Neutrophil (primary cell): ENCODE measurements around the gene DIP2C.

Experiments
- H3K27ac ChIP-seq: fragments of 200-600 bp; sonication (generic); 2 replicates; pipeline ENCODE4 v1.5.1; 2016; ENCODE audit warnings: mild to moderate bottlenecking, moderate library complexity
- H3K27me3 ChIP-seq: fragments of 200-600 bp; sonication (generic); 2 replicates; pipeline ENCODE4 v1.6.0; 2016; ENCODE audit warnings: mild to moderate bottlenecking
- H3K36me3 ChIP-seq: fragments of 200-600 bp; sonication (generic); 2 replicates; pipeline ENCODE4 v1.5.1; 2017
- H3K4me1 ChIP-seq, 2 experiments: fragments of 200-600 bp in 1 of 2; sonication (generic) in 1 of 2; 1 replicate in 1 of 2; 2 replicates in 1 of 2; pipeline versions ENCODE4 v1.5.1 to v1.6.1; 2013 to 2016; ENCODE audit warnings: low read depth in 1 of 2, low read length in 1 of 2, mild to moderate bottlenecking in 1 of 2, moderate library complexity in 1 of 2; ENCODE audit not compliant: control insufficient read depth in 1 of 2, insufficient read depth in 1 of 2
- H3K4me3 ChIP-seq, 2 experiments: fragments of 200-600 bp in 1 of 2; sonication (generic) in 1 of 2; 1 replicate in 1 of 2; 2 replicates in 1 of 2; pipeline ENCODE4 v1.5.1; 2013 to 2016; ENCODE audit warnings: low read depth in 1 of 2, low read length in 1 of 2, mild to moderate bottlenecking in 1 of 2, moderate library complexity in 1 of 2
- H3K9me3 ChIP-seq: fragments of 200-600 bp; sonication (generic); 2 replicates; pipeline ENCODE4 v1.5.1; 2016
- TF ChIP-seq, protein P1 (sequence below): fragments of 200-600 bp; sonication (generic); IDR thresholded peaks from 2 replicates; pipeline ENCODE4 v1.5.1; 2016; ENCODE audit warnings: antibody characterized with exemption

Gene DIP2C

GRCh38 chr10:619710-620109 is 69.8 kb downstream of the DIP2C start:
- Histone ChIP-seq H3K4me1 (peaks cover 8 to 14% of the 10 kb centered on the region in 2 experiments), H3K27ac (no peak overlapping the region), H3K9me3 (no peaks in the 10 kb centered on the region), H3K36me3 (no peaks in the 10 kb centered on the region), H3K4me3 (no peak overlapping the region), H3K27me3 (peaks cover 89% of the 10 kb centered on the region)
- TF ChIP-seq, protein P1, sequence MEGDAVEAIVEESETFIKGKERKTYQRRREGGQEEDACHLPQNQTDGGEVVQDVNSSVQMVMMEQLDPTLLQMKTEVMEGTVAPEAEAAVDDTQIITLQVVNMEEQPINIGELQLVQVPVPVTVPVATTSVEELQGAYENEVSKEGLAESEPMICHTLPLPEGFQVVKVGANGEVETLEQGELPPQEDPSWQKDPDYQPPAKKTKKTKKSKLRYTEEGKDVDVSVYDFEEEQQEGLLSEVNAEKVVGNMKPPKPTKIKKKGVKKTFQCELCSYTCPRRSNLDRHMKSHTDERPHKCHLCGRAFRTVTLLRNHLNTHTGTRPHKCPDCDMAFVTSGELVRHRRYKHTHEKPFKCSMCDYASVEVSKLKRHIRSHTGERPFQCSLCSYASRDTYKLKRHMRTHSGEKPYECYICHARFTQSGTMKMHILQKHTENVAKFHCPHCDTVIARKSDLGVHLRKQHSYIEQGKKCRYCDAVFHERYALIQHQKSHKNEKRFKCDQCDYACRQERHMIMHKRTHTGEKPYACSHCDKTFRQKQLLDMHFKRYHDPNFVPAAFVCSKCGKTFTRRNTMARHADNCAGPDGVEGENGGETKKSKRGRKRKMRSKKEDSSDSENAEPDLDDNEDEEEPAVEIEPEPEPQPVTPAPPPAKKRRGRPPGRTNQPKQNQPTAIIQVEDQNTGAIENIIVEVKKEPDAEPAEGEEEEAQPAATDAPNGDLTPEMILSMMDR = no peak

- H3K27ac ChIP-seq = no peak overlapping the region
- TF ChIP-seq, protein P1 = no peak
Observed at GRCh38 chr10:618229-618989, 71.1 kb downstream of the DIP2C start.

DNA sequence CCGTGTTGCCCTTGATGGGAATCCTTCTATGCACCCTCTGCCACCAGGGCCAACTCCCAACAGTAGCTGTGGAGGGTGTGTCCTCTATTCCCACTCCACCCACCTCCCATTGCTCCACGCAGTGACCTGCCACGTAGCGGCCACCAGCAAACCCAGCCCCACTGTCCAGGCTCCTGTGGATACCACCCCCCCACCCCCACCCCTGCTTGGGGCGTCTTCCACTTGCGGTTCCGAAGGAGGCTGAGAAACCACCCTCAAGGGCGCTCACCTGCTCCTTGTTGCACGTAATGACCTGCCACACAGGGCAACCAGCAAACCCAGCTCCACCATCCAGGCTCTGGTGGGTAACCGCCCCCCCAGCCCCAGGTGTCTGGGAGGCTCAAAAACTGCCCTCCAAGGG is 72.0 kb downstream of the DIP2C start:
- Histone ChIP-seq H3K27ac (no peak overlapping the region), H3K4me1 (peaks cover 8 to 14% of the 10 kb centered on the region in 2 experiments), H3K36me3 (no peaks in the 10 kb centered on the region), H3K4me3 (no peak overlapping the region), H3K27me3 (peaks cover 80% of the 10 kb centered on the region), H3K9me3 (no peaks in the 10 kb centered on the region)
- TF ChIP-seq, protein P1 = no peak

More at GRCh38 chr10:618229-618989, 71.1 kb downstream of the DIP2C start:
- Histone ChIP-seq H3K4me1 (peaks cover 8 to 14% of the 10 kb centered on the region in 2 experiments), H3K27me3 (peaks cover 81% of the 10 kb centered on the region), H3K9me3 (no peaks in the 10 kb centered on the region), H3K4me3 (no peak overlapping the region), H3K36me3 (no peaks in the 10 kb centered on the region)

DNA sequence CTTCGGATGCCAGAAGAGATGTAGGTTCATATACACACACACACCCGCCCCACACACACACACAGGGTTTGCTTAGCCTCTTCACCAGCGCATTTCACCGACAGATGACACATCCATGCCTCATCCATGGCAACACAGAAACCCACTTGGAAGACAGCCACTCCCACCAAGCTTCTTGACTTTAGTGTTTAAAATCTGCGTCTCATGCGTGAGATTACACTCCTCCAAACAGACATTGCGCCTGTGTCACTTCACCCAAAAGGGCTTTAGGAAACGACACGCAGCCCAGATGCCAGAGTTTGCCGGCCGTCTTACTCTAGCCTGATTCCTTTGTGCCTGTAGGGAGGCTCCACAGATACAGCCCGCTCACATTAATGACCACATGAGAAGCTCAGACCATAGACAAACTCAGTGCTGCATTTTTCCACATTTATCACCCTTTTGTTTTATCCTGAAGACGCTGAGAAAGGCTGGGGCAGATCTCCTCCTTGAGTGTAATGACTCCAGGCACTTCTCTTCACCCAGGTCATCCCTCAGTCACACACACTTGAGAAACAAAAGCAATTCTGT is 73.8 kb downstream of the DIP2C start:
- Histone ChIP-seq H3K4me3 (no peak overlapping the region), H3K27ac (no peak overlapping the region), H3K4me1 (peaks cover 8 to 13% of the 10 kb centered on the region in 2 experiments), H3K9me3 (no peaks in the 10 kb centered on the region), H3K36me3 (no peaks in the 10 kb centered on the region), H3K27me3 (peaks cover 65% of the 10 kb centered on the region)
- TF ChIP-seq, protein P1 = no peak

- H3K27me3 ChIP-seq = peaks cover 67% of the 10 kb centered on the region
- H3K4me1 ChIP-seq = peaks cover 2 to 6% of the 10 kb centered on the region in 2 experiments
- H3K9me3 ChIP-seq = no peaks in the 10 kb centered on the region
- no peaks in the 10 kb centered on the region for H3K36me3 ChIP-seq
- TF ChIP-seq, protein P1 = no peak
- H3K4me3 ChIP-seq = no peak overlapping the region
- no peak overlapping the region for H3K27ac ChIP-seq
Observed at GRCh38 chr10:614790-615582, 74.5 kb downstream of the DIP2C start.
